Osteoblast (primary cell): ENCODE data around the gene CEBPE. TPM values are rescaled to one million over a fixed set of nuclear protein-coding genes. Genes with fewer than 3 reads are reported as not detected.

Experiments used
- DNase-seq: peaks from one replicate; pipeline ENCODE4 v3.0.0; 2011; ENCODE audit warnings: low spot score, mixed read lengths; ENCODE audit not compliant: insufficient read length; ENCODE audit errors: missing footprints
- H2AFZ ChIP-seq: 2 replicates; pipeline ENCODE4 v1.6.0; 2011; ENCODE audit warnings: mild to moderate bottlenecking, low read length
- H3K27ac ChIP-seq: 2 replicates; pipeline ENCODE4 v1.5.1; 2011; ENCODE audit warnings: mild to moderate bottlenecking, low read depth, low read length, moderate library complexity
- H3K27me3 ChIP-seq: 2 replicates; pipeline ENCODE4 v1.6.0; 2012; ENCODE audit warnings: mild to moderate bottlenecking, control low read depth, inconsistent platforms, low read length, moderate library complexity; ENCODE audit not compliant: insufficient read depth
- H3K36me3 ChIP-seq: 2 replicates; pipeline ENCODE4 v1.5.1; 2011; ENCODE audit warnings: mild to moderate bottlenecking, low read length, control low read depth, moderate library complexity; ENCODE audit not compliant: insufficient read depth
- H3K4me1 ChIP-seq: 2 replicates; pipeline ENCODE4 v1.5.1; 2011; ENCODE audit warnings: mild to moderate bottlenecking, low read length, control low read depth, moderate library complexity; ENCODE audit not compliant: insufficient read depth
- H3K4me2 ChIP-seq: 2 replicates; pipeline ENCODE4 v1.6.0; 2011; ENCODE audit warnings: mild to moderate bottlenecking, low read length; ENCODE audit not compliant: insufficient read depth
- H3K4me3 ChIP-seq: fragments of 200-600 bp; sonication (generic); 3 replicates; pipeline ENCODE4 v1.5.1; 2012; ENCODE audit warnings: mild to moderate bottlenecking, low read length, inconsistent platforms; ENCODE audit not compliant: insufficient read depth
- H3K79me2 ChIP-seq: 2 replicates; pipeline ENCODE4 v1.6.0; 2012; ENCODE audit warnings: mild to moderate bottlenecking, low read length, control low read depth, inconsistent platforms; ENCODE audit not compliant: insufficient read depth
- H3K9me3 ChIP-seq: 2 replicates; pipeline ENCODE4 v1.5.1; 2011; ENCODE audit warnings: low read depth, low read length, control low read depth
- H4K20me1 ChIP-seq: 2 replicates; pipeline ENCODE4 v1.6.0; 2012; ENCODE audit warnings: mild to moderate bottlenecking, low read length, control low read depth; ENCODE audit not compliant: insufficient read depth
- total RNA-seq: library from RNA; depleted of rRNA; stranded (reverse); fragments of >200 nt; gene quantifications from 2 replicates; pipeline ENCODE4 v1.2.3, GENCODE V29; 2012
- TF ChIP-seq, protein P1 (sequence below): IDR thresholded peaks from 2 replicates; pipeline ENCODE4 v1.5.1; 2011; ENCODE audit warnings: mild to moderate bottlenecking, low read depth, low read length, moderate library complexity; ENCODE audit errors: extremely low read depth

Gene CEBPE
- total RNA-seq, 1 donor = not detected

DNA sequence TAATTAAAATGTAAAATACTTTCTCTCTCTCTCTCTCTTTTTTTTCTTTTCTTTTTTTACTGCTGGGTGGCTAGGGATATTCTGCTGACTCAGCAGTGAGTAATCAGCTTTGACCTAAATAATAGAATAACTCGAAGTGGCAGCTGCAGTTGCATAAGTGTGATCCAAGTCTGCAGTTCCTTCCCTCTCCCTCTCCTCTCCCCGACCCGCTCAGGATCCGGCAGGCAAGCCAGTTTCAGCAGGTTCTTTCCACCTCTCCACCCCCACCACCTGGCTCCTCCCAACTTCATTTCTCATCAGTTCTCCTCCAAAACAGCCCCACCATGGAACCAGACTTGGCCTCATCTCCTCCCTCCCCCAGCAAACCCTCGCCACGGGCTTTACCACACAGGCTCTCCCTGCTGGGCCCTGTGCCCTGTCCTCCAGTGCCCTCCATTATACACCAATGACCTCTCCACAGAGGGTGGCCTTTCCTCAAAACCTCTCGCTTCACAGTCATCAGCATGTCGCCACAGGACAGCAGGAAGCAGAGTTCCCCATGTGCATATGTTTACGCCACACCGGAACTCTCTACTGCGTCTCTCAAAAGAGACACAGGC is 42.0 kb upstream of the CEBPE start:
- no peaks in the 10 kb centered on the region for H3K27me3 ChIP-seq
- peaks cover 9% of the 10 kb centered on the region for H3K4me1 ChIP-seq
- peak overlapping the region; percentile 56 for H3K4me2 ChIP-seq
- H3K9me3 ChIP-seq = no peaks in the 10 kb centered on the region
- H3K27ac ChIP-seq = peak overlapping the region; percentile 31
- peak; percentile 87 for DNase-seq
- H3K36me3 ChIP-seq = no peaks in the 10 kb centered on the region
- H3K79me2 ChIP-seq = no peaks in the 10 kb centered on the region
- H2AFZ ChIP-seq = peak overlapping the region; percentile 36
- TF ChIP-seq, protein P1, sequence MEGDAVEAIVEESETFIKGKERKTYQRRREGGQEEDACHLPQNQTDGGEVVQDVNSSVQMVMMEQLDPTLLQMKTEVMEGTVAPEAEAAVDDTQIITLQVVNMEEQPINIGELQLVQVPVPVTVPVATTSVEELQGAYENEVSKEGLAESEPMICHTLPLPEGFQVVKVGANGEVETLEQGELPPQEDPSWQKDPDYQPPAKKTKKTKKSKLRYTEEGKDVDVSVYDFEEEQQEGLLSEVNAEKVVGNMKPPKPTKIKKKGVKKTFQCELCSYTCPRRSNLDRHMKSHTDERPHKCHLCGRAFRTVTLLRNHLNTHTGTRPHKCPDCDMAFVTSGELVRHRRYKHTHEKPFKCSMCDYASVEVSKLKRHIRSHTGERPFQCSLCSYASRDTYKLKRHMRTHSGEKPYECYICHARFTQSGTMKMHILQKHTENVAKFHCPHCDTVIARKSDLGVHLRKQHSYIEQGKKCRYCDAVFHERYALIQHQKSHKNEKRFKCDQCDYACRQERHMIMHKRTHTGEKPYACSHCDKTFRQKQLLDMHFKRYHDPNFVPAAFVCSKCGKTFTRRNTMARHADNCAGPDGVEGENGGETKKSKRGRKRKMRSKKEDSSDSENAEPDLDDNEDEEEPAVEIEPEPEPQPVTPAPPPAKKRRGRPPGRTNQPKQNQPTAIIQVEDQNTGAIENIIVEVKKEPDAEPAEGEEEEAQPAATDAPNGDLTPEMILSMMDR = no peak
- H3K4me3 ChIP-seq = peak overlapping the region; percentile 9
- no peaks in the 10 kb centered on the region for H4K20me1 ChIP-seq

DNA sequence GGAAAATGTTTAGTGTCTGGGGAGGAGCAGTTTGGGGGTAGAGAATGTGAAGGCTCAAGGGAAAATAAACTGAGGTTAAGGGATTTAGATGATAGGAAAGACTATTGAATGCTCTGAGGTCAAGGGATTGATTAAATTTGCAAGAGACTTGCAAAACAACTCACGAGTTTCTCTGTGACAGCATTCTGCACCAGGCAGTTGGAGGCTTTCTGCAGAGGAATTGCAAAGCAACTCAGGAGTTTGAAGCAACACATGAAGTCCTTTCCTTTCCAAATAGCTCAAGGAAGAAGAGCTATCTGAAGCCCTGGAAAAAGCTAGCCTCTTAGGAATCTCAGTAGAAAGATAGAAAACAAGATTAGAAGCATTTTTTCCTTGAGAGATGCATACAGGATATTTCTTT is 40.5 kb upstream of the CEBPE start:
- Histone ChIP-seq H3K9me3 (no peaks in the 10 kb centered on the region), H3K4me1 (peaks cover 20% of the 10 kb centered on the region), H3K27me3 (no peaks in the 10 kb centered on the region), H3K4me2 (no peak overlapping the region), H3K4me3 (no peak overlapping the region), H3K27ac (no peak overlapping the region), H2AFZ (no peak overlapping the region), H3K79me2 (no peaks in the 10 kb centered on the region), H3K36me3 (no peaks in the 10 kb centered on the region), H4K20me1 (no peaks in the 10 kb centered on the region)
- TF ChIP-seq, protein P1 = no peak
- DNase-seq = no peak

DNA sequence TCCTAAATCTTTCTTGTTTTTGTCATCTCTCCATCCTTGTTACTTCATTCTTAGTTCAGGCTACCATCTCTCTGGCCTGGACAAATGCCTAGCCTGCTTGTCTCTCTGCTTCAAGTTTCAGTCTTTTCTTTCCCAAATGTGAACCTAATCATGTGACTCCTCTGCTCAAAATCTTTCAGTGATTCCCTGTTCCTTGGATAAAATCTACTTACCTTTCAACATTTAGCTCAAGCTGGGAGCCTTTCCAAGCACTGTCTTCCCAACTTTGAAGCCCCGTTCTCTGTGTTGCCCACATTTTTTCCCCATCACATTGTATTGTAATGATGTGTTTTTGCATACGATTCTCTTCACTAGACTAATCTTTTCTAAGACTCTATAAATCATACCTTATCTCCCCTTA is 39.7 kb upstream of the CEBPE start:
- Histone ChIP-seq H2AFZ (no peak overlapping the region), H3K4me3 (no peak overlapping the region), H3K36me3 (no peaks in the 10 kb centered on the region), H3K9me3 (no peaks in the 10 kb centered on the region), H3K4me2 (no peak overlapping the region), H4K20me1 (no peaks in the 10 kb centered on the region), H3K4me1 (peaks cover 27% of the 10 kb centered on the region), H3K79me2 (no peaks in the 10 kb centered on the region), H3K27ac (no peak overlapping the region), H3K27me3 (no peaks in the 10 kb centered on the region)
- TF ChIP-seq, protein P1 = no peak
- no peak for DNase-seq

DNA sequence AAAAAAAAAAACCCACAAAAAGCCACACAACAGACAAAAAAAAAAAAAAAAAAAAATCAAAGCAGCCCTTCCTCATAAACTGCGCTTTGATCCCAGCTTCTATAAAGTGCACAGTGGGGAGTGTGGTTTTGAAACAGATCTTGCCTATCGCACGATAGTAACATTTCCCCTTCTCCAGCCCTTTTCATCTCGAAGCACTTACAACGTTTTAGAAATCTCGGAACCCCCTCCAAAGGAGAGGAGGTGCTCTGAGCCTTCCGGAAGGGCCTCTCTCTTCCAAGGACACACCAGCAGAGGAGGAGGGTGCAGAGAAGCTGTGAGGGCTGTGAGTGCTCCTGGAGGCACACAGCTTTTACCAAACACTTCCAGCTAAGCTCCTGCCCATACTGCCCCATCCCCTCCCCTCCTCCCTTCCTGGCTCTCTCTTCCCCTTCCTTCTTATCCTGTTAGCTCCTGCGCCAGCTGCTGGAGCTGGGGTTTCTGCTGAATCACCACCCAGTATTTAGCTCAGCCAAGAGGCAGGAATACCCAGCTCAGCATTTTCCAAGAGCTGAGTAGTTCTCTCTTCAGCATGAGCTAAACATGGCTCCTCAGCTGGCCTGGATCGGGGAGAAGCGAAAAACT is 36.0 kb upstream of the CEBPE start:
- peak; percentile 97 for DNase-seq
- Histone ChIP-seq H3K4me1 (peaks cover 23% of the 10 kb centered on the region), H3K27me3 (no peaks in the 10 kb centered on the region), H3K9me3 (no peaks in the 10 kb centered on the region), H4K20me1 (no peaks in the 10 kb centered on the region), H3K79me2 (no peaks in the 10 kb centered on the region), H2AFZ (peak overlapping the region; percentile 79), H3K27ac (peak overlapping the region; percentile 78), H3K36me3 (no peaks in the 10 kb centered on the region), H3K4me2 (peak overlapping the region; percentile 74), H3K4me3 (peak overlapping the region; percentile 24)
- TF ChIP-seq, protein P1 = no peak
